ENCODE data around the gene SMIM14.
"Not testable (repeated sequence)": the region's sequence is repeated elsewhere in the genome, so short reads cannot be mapped to it uniquely, and the experiment has no call there.

The SMIM14 gene

GRCh38 chr4:39627413-39627812 is 11.3 kb downstream of the SMIM14 start:
- no peaks in the 10 kb centered on the region for H3K36me3 Mint-ChIP-seq (ENCODE audit: low read depth)
- no peaks in the 10 kb centered on the region for H3K9me3 Mint-ChIP-seq
- H3K4me3 Mint-ChIP-seq: no peak overlapping the region
- peaks cover 3% of the 10 kb centered on the region for H3K4me1 Mint-ChIP-seq (ENCODE audit: low read depth)
- H3K27ac Mint-ChIP-seq: no peak overlapping the region
- H3K27me3 Mint-ChIP-seq (ENCODE audit: low read depth): no peaks in the 10 kb centered on the region

DNA sequence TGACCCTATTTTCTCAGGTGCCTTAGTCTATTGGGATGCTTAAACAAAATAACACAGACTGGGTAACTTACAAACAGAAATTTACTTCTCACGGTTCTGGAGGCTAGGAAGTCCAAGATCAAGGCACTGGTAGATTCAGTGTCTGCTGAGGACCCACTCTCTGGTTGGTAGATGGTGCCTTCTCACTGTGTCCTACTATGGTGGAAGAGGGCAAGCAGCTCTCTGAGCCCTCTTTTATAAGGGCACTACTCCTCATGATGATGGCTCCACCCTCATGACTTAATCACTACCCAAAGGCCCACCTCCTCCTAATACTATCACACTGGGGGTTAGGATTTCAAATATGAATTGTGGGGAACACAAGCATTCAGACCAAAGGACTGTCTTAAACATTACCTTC is 11.8 kb downstream of the SMIM14 start:
- Mint-ChIP-seq H3K4me3 (no peak overlapping the region), H3K27me3 (ENCODE audit: low read depth) (no peaks in the 10 kb centered on the region), H3K9me3 (no peaks in the 10 kb centered on the region), H3K27ac (no peak overlapping the region), H3K36me3 (ENCODE audit: low read depth) (no peaks in the 10 kb centered on the region), H3K4me1 (ENCODE audit: low read depth) (peaks cover 3% of the 10 kb centered on the region)

DNA sequence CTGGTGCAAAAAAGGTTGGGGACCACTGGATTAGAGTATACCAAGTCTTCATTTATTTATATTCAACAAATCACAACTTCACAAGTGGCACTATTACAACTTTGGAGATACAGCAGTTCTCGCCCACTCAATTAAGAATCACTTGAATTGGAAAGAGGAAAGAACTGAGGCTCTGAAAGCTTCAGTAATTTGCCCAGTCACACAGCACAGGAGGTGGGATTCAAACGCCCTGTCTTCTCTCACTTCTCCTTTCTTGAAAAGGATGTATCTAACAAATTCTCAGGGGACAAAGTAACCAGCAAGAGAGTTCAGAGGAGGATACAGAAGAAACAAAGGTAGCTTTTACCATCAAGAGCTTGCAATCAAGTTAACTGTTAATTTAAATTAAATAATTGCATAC is 12.4 kb downstream of the SMIM14 start:
- no peak overlapping the region for H3K4me3 Mint-ChIP-seq

DNA sequence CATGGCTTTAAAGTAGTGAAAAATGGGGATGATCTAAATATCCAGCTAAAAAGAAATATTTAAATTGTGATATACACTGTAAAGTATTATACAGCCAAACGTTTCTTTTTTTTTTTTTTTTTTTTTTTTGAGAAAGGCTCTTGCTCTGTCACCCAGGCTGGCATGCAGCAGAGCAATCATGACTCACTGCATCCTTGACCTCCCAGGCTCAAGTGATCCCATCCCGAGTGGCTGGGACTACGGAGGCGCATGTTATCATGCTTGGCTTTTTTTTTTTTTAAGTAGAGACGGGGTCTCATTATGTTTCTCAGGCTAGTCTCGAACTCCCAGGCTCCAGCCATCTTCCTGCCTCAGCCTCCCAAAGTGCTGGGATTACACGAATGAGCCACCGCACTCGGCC is 17.1 kb downstream of the SMIM14 start:
- no peaks in the 10 kb centered on the region for H3K36me3 Mint-ChIP-seq (ENCODE audit: low read depth)
- no peaks in the 10 kb centered on the region for H3K27me3 Mint-ChIP-seq (ENCODE audit: low read depth)
- no peaks in the 10 kb centered on the region for H3K9me3 Mint-ChIP-seq
- no peak overlapping the region for H3K27ac Mint-ChIP-seq
- no peak overlapping the region for H3K4me3 Mint-ChIP-seq
- H3K4me1 Mint-ChIP-seq (ENCODE audit: low read depth): peaks cover 3% of the 10 kb centered on the region

More for the DNA sequence above, 12.4 kb downstream of the SMIM14 start:
- no peaks in the 10 kb centered on the region for H3K36me3 Mint-ChIP-seq (ENCODE audit: low read depth)
- no peaks in the 10 kb centered on the region for H3K9me3 Mint-ChIP-seq
- H3K27me3 Mint-ChIP-seq (ENCODE audit: low read depth): no peaks in the 10 kb centered on the region
- peaks cover 3% of the 10 kb centered on the region for H3K4me1 Mint-ChIP-seq (ENCODE audit: low read depth)
- no peak overlapping the region for H3K27ac Mint-ChIP-seq

DNA sequence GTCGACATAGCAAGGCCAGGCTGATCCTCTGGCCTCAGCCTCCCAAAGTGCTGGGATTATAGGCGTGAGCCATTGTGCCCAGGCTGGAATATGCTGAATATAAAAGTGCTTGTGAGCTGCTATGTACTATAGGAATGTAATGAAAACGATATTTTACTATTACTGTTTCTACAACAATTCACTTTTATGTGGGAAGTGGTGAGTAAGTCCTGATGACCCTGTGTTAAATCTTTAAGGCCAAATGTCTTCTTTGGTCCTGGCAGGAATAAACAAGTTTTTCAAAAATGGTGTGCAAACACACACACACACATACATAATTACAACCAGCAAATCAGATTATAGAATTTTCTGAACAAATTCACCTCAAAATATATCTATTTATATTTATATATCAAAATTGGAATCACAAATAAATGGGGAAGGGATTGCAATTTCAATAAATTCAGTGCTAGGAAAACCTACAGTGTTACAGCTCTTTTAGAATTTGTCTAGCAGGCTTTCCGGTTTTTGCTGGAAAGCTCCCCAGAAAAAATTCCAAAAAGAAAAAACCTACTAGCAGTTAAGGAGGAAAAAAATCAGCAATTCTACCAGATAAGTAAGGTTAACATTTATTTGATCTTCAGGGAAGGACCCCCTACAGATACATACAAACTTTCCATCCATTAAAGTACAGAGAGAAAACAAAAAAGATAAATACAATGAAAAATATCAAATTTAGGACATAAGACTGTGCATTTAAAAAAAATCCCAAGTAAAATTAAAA is 17.9 kb downstream of the SMIM14 start:
- H3K4me1 Mint-ChIP-seq (ENCODE audit: low read depth): peaks cover 5% of the 10 kb centered on the region
- H3K27ac Mint-ChIP-seq: no peak overlapping the region
- H3K4me3 Mint-ChIP-seq: no peak overlapping the region
- no peaks in the 10 kb centered on the region for H3K9me3 Mint-ChIP-seq
- no peaks in the 10 kb centered on the region for H3K27me3 Mint-ChIP-seq (ENCODE audit: low read depth)
- no peaks in the 10 kb centered on the region for H3K36me3 Mint-ChIP-seq (ENCODE audit: low read depth)

- peaks cover 2% of the 10 kb centered on the region for H3K4me1 Mint-ChIP-seq (ENCODE audit: low read depth)
- no peaks in the 10 kb centered on the region for H3K9me3 Mint-ChIP-seq
- H3K4me3 Mint-ChIP-seq: no peak overlapping the region
- H3K27me3 Mint-ChIP-seq (ENCODE audit: low read depth): no peaks in the 10 kb centered on the region
- no peak overlapping the region for H3K27ac Mint-ChIP-seq
- H3K36me3 Mint-ChIP-seq (ENCODE audit: low read depth): no peaks in the 10 kb centered on the region
Measured at GRCh38 chr4:39617534-39617933, 21.1 kb downstream of the SMIM14 start.

GRCh38 chr4:39616651-39617050 is 22.0 kb downstream of the SMIM14 start:
- no peak overlapping the region for H3K27ac Mint-ChIP-seq
- H3K4me3 Mint-ChIP-seq: no peak overlapping the region
- H3K36me3 Mint-ChIP-seq (ENCODE audit: low read depth): no peaks in the 10 kb centered on the region
- no peaks in the 10 kb centered on the region for H3K27me3 Mint-ChIP-seq (ENCODE audit: low read depth)
- H3K9me3 Mint-ChIP-seq: no peaks in the 10 kb centered on the region
- H3K4me1 Mint-ChIP-seq (ENCODE audit: low read depth): peaks cover 2% of the 10 kb centered on the region

GRCh38 chr4:39616112-39616511 is 22.6 kb downstream of the SMIM14 start:
- not testable (repeated sequence) for H3K4me1 Mint-ChIP-seq (ENCODE audit: low read depth); H3K4me3 Mint-ChIP-seq; H3K27ac Mint-ChIP-seq; H3K27me3 Mint-ChIP-seq (ENCODE audit: low read depth); H3K36me3 Mint-ChIP-seq (ENCODE audit: low read depth); H3K9me3 Mint-ChIP-seq

DNA sequence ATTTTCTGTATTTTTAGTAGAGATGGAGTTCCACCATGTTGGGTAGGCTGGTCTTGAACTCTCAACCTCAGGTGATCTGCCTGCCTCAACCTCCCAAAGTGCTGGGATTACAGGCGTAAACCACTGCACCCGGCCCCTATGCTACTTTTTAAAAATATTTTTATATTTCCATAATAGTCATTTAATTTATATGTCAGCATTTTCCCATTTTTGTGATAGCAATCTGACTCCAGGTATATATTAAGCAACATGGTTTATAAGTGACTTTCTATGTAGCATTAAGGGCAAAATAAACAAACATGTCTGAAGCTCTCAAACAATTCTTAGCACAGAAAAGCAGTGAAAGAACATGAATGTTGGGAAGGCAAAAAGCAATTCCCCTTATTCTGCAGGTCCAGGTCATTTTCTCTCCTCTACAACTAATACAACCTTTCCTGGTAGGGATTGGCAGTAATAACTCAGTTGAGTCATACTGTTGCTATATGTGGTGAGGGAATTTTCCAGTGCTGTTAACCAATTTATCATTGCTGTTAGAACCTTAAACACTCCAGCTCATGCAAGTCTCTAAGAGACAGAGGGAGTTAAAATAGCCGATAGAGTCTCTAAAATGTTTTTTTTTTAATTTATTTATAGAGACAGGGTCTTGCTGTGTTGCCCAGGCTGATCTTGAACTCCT is 24.0 kb downstream of the SMIM14 start:
- Mint-ChIP-seq H3K4me3 (no peak overlapping the region), H3K36me3 (ENCODE audit: low read depth) (no peaks in the 10 kb centered on the region), H3K4me1 (ENCODE audit: low read depth) (peaks cover 2% of the 10 kb centered on the region), H3K27me3 (ENCODE audit: low read depth) (no peaks in the 10 kb centered on the region), H3K27ac (no peak overlapping the region), H3K9me3 (no peaks in the 10 kb centered on the region)

GRCh38 chr4:39613093-39613656 is 25.5 kb downstream of the SMIM14 start:
- H3K4me1 Mint-ChIP-seq (ENCODE audit: low read depth): peaks cover 8% of the 10 kb centered on the region
- H3K27me3 Mint-ChIP-seq (ENCODE audit: low read depth): no peaks in the 10 kb centered on the region
- no peaks in the 10 kb centered on the region for H3K9me3 Mint-ChIP-seq
- no peak overlapping the region for H3K27ac Mint-ChIP-seq
- H3K36me3 Mint-ChIP-seq (ENCODE audit: low read depth): no peaks in the 10 kb centered on the region
- H3K4me3 Mint-ChIP-seq: no peak overlapping the region

DNA sequence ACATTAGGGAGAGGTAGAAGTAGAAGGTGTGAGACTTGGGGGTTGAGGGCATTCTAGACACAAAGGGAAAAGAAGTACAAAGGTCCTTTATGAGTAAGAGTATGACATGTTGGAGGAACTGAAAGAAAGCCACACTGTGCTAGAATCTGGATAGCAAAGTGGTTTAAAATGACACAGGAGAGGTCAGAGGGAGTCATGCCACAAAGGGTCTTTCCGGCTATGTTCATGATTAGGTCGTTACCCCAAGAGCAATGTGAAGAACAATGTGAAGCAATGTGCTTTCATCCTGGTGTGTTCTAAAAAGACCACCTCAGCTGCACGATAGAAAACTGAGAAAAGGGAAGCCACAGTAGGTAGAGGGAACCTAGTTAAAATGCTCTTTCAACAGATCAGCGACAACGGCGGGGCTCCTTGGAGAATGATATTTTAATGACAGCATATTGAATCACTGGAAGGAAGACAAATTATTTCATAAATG is 29.2 kb downstream of the SMIM14 start:
- Mint-ChIP-seq H3K9me3 (peaks cover 11% of the 10 kb centered on the region), H3K27me3 (ENCODE audit: low read depth) (no peaks in the 10 kb centered on the region), H3K27ac (no peak overlapping the region), H3K4me3 (no peak overlapping the region), H3K36me3 (ENCODE audit: low read depth) (peaks cover 3% of the 10 kb centered on the region), H3K4me1 (ENCODE audit: low read depth) (peaks cover 6% of the 10 kb centered on the region)

DNA sequence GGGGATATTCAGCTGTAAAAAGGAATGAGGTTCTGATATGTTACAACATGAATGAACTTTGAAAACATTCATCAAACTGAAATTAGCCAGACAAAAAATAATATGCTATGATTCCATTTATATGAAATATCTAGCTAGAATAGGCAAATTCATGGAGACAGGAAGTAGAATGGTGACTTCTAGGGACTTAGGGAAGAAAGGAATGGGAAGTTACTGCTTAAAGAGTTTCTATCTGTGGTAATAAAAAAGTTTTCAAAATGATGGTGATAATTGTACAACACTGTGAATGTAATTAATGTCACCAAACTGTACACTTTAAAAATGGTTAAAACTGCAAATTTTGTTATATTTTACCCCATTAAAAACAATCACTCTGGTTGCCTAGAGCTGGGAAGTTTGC is 30.2 kb downstream of the SMIM14 start:
- Mint-ChIP-seq H3K4me1 (ENCODE audit: low read depth) (peaks cover 6% of the 10 kb centered on the region), H3K4me3 (no peak overlapping the region), H3K27me3 (ENCODE audit: low read depth) (no peaks in the 10 kb centered on the region), H3K27ac (no peak overlapping the region), H3K9me3 (peaks cover 11% of the 10 kb centered on the region), H3K36me3 (ENCODE audit: low read depth) (peaks cover 3% of the 10 kb centered on the region)

DNA sequence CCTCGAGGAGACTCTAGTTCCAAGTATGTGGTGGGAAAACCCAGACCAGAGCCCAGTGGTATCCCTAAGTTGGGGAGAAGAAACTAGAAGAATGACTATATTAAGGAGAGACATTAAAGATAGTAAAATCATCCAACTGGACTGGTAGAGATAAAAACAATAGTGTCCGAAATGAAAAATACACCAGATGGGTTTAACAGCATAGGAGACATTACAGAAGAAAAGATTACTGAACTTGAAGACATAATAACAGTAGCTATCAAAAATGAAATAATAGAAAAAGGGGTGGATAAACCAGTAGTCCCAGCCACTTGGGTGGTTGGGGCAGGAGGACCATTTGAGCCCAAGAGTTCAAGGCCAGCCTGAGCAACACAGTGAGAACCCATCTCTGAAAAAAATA is 31.9 kb downstream of the SMIM14 start:
- Mint-ChIP-seq H3K9me3 (peaks cover 11% of the 10 kb centered on the region), H3K27ac (no peak overlapping the region), H3K27me3 (ENCODE audit: low read depth) (no peaks in the 10 kb centered on the region), H3K4me3 (no peak overlapping the region), H3K36me3 (ENCODE audit: low read depth) (peaks cover 3% of the 10 kb centered on the region), H3K4me1 (ENCODE audit: low read depth) (peaks cover 6% of the 10 kb centered on the region)

GRCh38 chr4:39597695-39598381 is 40.8 kb downstream of the SMIM14 start:
- no peak overlapping the region for H3K4me3 Mint-ChIP-seq
- H3K9me3 Mint-ChIP-seq: no peaks in the 10 kb centered on the region
- no peaks in the 10 kb centered on the region for H3K36me3 Mint-ChIP-seq (ENCODE audit: low read depth)
- H3K4me1 Mint-ChIP-seq (ENCODE audit: low read depth): peaks cover 8% of the 10 kb centered on the region
- H3K27me3 Mint-ChIP-seq (ENCODE audit: low read depth): no peaks in the 10 kb centered on the region
- peak overlapping the region; percentile 3 for H3K27ac Mint-ChIP-seq

All from T-helper 1 cell treated with Interleukin-12 subunit alpha and Interleukin-12 subunit beta and Interleukin-4 antibody, amounts not matched to agents 30 μg/mL and 1 μg/mL, for 36 hours (primary cell).